HEK293 (cell line): Measurements from ENCODE around the gene TMEM45B.
"Not testable (repeated sequence)": the region's sequence is repeated elsewhere in the genome, so short reads cannot be mapped to it uniquely, and the experiment has no call there.

Source experiments
- CTCF ChIA-PET: fragments of 350-600 bp; formaldehyde crosslinking; extraction: SDS; loops from one replicate; lab custom pipeline; 2021; ENCODE audit warnings: antibody characterized with exemption; lab: Yijun Ruan, JAX
- POLR2A ChIA-PET: fragments of 300-600 bp; formaldehyde crosslinking; extraction: SDS; loops from one replicate; lab custom pipeline; 2020; ENCODE audit warnings: antibody characterized with exemption, inconsistent platforms; lab: Yijun Ruan, JAX
- H3K27ac ChIP-seq: fragments of 200-500 bp; sonication (Bioruptor generic); 2 replicates; pipeline ENCODE4 v1.5.1; 2014; ENCODE audit warnings: low read depth, low read length, control low read depth, inconsistent platforms; ENCODE audit errors: extremely low read depth
- H3K36me3 ChIP-seq, 2 experiments: fragments of 200-500 bp in 1 of 2; sonication (Bioruptor generic) in 1 of 2; 1 replicate in 1 of 2; 2 replicates in 1 of 2; pipeline ENCODE4 v1.5.1; 2014 to 2017; ENCODE audit warnings: inconsistent platforms in 2 of 2, low read length in 2 of 2; ENCODE audit not compliant: control insufficient read depth in 2 of 2, insufficient read depth in 1 of 2
- H3K4me1 ChIP-seq: fragments of 200-500 bp; sonication (Bioruptor generic); 2 replicates; pipeline ENCODE4 v1.5.1; 2014; ENCODE audit warnings: mild to moderate bottlenecking, low read length, inconsistent platforms; ENCODE audit not compliant: control insufficient read depth, insufficient read depth
- H3K4me3 ChIP-seq: 2 replicates; pipeline ENCODE4 v1.5.1; 2011; ENCODE audit warnings: low read depth, mild to moderate bottlenecking, control low read depth, low read length, moderate library complexity
- H3K9me3 ChIP-seq: fragments of 200-500 bp; sonication (Bioruptor generic); 2 replicates; pipeline ENCODE4 v1.5.1; 2014; ENCODE audit warnings: low read depth, low read length, inconsistent platforms; ENCODE audit not compliant: control insufficient read depth, insufficient read depth
- MEIS1 ChIP-seq: sonication (generic); formaldehyde crosslinking; IDR thresholded peaks from 2 replicates; pipeline ENCODE4 v1.8.1; 2022; ENCODE audit warnings: missing genetic modification reagents, mild to moderate bottlenecking, borderline replicate concordance
- SP7 ChIP-seq: fragments of 450-650 bp; formaldehyde crosslinking; IDR thresholded peaks from 2 replicates; pipeline ENCODE4 v1.5.1; 2016; ENCODE audit warnings: missing biosample characterization, missing genetic modification characterization
- ZFHX2 ChIP-seq: fragments of 450-650 bp; formaldehyde crosslinking; conservative IDR thresholded peaks from 2 replicates; pipeline ENCODE4 v1.5.1; 2016; ENCODE audit warnings: missing biosample characterization, missing genetic modification characterization
- ZNF10 ChIP-seq: fragments of 450-650 bp; formaldehyde crosslinking; IDR thresholded peaks from 2 replicates; pipeline ENCODE4 v1.5.1; 2017; ENCODE audit warnings: missing biosample characterization, missing genetic modification characterization
- ZNF175 ChIP-seq: fragments of 450-650 bp; formaldehyde crosslinking; IDR thresholded peaks from 2 replicates; pipeline ENCODE4 v1.5.1; 2016; ENCODE audit warnings: missing biosample characterization, missing genetic modification characterization
- ZNF2 ChIP-seq: fragments of 450-650 bp; formaldehyde crosslinking; IDR thresholded peaks from 2 replicates; pipeline ENCODE4 v1.5.1; 2016; ENCODE audit warnings: missing biosample characterization, missing genetic modification characterization
- ZNF473 ChIP-seq: fragments of 450-650 bp; formaldehyde crosslinking; IDR thresholded peaks from 2 replicates; pipeline ENCODE4 v1.5.1; 2017; ENCODE audit warnings: missing biosample characterization, missing genetic modification characterization
- ZNF549 ChIP-seq: fragments of 450-650 bp; IDR thresholded peaks from 2 replicates; pipeline ENCODE4 v1.5.1; 2018; ENCODE audit warnings: missing biosample characterization, missing genetic modification characterization, mild to moderate bottlenecking, inconsistent platforms, moderate library complexity
- ZNF596 ChIP-seq: fragments of 450-650 bp; IDR thresholded peaks from 2 replicates; pipeline ENCODE4 v1.5.0; 2018; ENCODE audit warnings: missing biosample characterization, mild to moderate bottlenecking, missing genetic modification characterization, moderate library complexity
- ZNF654 ChIP-seq: fragments of 450-650 bp; formaldehyde crosslinking; IDR thresholded peaks from 2 replicates; pipeline ENCODE4 v1.5.1; 2016; ENCODE audit warnings: low read depth, missing biosample characterization, missing genetic modification characterization
- ZNF707 ChIP-seq: fragments of 450-650 bp; formaldehyde crosslinking; IDR thresholded peaks from 2 replicates; pipeline ENCODE4 v1.5.1; 2016; ENCODE audit warnings: missing biosample characterization, missing genetic modification characterization
- TF ChIP-seq, protein P1 (sequence below): fragments of 450-650 bp; IDR thresholded peaks from 2 replicates; pipeline ENCODE4 v1.5.1; 2018; ENCODE audit warnings: missing biosample characterization, missing genetic modification characterization
- TF ChIP-seq, protein P2 (sequence below): fragments of 450-650 bp; formaldehyde crosslinking; IDR thresholded peaks from 2 replicates; pipeline ENCODE4 v1.5.1; 2016; ENCODE audit warnings: missing biosample characterization, missing genetic modification characterization
- TF ChIP-seq, protein P3 (sequence below): fragments of 450-650 bp; formaldehyde crosslinking; IDR thresholded peaks from 2 replicates; pipeline ENCODE4 v1.5.1; 2017; ENCODE audit warnings: missing biosample characterization, missing genetic modification characterization

The TMEM45B gene

DNA sequence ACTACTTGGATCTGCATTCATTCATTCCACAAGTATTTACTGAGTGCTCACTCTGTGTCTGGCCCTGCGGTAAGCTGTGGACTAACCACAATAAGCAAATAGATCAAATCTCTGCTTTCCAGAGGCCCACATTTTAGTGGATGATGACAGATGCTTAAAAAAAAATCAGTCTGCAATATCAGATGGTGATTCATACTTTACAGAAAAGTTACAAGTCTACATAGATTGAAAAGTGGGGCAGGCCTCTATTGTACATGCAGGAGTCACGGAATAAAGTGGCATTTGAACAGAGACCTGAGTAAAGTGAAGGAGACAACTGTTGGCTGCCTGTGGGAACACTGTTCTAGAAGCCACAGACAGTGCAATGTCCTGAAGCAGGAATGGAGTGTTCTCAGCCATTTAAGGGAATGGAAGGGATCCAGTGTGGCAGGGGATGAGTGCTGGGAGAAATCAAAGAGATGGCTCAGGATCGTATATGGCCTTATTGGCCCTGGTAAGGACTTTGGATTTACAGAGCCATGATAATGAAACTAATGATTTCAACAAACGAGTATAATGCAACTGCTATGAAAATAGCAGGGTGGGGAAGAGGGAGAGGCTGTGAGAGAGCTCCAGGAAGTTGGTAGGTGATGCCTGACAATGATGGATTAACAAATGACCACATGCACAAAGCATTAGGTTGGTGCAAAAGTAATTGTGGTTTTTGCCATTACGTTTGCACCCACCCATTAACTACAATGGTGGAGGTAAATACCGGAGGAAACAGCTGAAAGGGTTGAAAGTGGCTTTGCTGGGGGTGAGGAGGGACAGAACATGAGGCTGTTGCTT is 31.1 kb downstream of the TMEM45B start:
- no peak overlapping the region for H3K4me3 ChIP-seq
- CTCF ChIA-PET: no interaction called here
- no peaks in the 10 kb centered on the region for H3K9me3 ChIP-seq
- no peak overlapping the region for H3K27ac ChIP-seq
- H3K36me3 ChIP-seq: no peaks in the 10 kb centered on the region
- POLR2A ChIA-PET: interaction anchor here (1.2 to 1.8 kb wide), 2 partner anchors 16 to 156 kb away, joined by 5 read pairs; partner anchors contain the start of gene PRDM10
- TF ChIP-seq ZNF175 (tag by site-specific recombination): no peak
- TF ChIP-seq MEIS1 (CRISPR knock-in tag): 0 out of 2 replicates have a peak, but pooled peaks have one; percentile 51
- no peak for TF ChIP-seq ZNF654
- TF ChIP-seq ZNF10 (tag by site-specific recombination): no peak
- TF ChIP-seq, protein P1, sequence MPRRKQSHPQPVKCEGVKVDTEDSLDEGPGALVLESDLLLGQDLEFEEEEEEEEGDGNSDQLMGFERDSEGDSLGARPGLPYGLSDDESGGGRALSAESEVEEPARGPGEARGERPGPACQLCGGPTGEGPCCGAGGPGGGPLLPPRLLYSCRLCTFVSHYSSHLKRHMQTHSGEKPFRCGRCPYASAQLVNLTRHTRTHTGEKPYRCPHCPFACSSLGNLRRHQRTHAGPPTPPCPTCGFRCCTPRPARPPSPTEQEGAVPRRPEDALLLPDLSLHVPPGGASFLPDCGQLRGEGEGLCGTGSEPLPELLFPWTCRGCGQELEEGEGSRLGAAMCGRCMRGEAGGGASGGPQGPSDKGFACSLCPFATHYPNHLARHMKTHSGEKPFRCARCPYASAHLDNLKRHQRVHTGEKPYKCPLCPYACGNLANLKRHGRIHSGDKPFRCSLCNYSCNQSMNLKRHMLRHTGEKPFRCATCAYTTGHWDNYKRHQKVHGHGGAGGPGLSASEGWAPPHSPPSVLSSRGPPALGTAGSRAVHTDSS (tag by site-specific recombination): no peak
- no peak for TF ChIP-seq ZNF707 (tag by site-specific recombination)
- no peak for TF ChIP-seq ZNF549 (tag by site-specific recombination)
- no peak for TF ChIP-seq ZNF473 (tag by site-specific recombination)
- peak; percentile 38 for TF ChIP-seq SP7 (tag by site-specific recombination)
- TF ChIP-seq ZNF596 (tag by site-specific recombination): no peak
- TF ChIP-seq, protein P2, sequence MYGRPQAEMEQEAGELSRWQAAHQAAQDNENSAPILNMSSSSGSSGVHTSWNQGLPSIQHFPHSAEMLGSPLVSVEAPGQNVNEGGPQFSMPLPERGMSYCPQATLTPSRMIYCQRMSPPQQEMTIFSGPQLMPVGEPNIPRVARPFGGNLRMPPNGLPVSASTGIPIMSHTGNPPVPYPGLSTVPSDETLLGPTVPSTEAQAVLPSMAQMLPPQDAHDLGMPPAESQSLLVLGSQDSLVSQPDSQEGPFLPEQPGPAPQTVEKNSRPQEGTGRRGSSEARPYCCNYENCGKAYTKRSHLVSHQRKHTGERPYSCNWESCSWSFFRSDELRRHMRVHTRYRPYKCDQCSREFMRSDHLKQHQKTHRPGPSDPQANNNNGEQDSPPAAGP (tag by site-specific recombination): peak; percentile 71
- TF ChIP-seq, all 188 proteins: peak for 3
- H3K4me1 ChIP-seq: no peaks in the 10 kb centered on the region

DNA sequence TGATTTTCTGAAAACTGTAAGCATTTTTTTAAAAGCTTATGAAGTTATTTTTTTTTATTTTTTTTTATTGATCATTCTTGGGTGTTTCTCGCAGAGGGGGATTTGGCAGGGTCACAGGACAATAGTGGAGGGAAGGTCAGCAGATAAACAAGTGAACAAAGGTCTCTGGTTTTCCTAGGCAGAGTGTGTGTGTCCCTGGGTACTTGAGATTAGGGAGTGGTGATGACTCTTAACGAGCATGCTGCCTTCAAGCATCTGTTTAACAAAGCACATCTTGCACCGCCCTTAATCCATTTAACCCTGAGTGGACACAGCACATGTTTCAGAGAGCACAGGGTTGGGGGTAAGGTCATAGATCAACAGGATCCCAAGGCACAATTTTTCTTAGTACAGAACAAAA is 31.7 kb downstream of the TMEM45B start:
- CTCF ChIA-PET: not testable (repeated sequence)
- POLR2A ChIA-PET: interaction anchor here (1.8 kb wide), 1 partner anchor 15 kb away, joined by 5 read pairs; no protein-coding TSS in a partner anchor

DNA sequence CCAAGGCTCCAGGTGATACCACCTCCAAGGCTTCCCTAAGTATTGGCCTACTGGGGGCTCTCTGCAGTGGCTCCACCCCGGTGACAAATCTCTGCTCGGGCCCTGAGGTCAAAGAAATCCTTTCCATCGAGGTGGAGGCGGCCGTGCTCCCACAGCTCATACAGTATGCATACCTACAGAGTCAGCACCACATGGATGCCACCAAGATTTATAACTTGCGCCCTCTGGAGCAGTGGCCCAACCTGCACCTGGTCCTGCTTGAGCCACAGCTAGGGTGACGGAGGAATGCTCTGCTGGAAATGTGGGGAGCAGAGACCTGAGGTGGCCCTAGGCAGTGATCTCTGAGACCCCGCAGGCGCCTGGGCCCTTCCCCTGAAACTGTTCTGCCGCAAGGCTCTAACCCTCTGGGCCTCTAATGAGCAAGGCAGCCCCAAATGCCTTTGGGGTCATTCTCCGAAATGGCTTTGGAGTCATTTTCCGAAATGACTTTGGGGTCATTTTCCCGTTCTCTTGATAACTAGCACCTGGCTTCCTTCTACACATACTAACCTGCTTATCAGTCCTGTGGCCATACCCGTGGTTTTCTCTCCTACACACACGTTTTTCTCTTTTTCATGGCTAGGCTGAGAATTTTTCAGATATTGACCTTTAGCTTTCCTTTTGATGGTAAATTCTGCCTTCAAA is 33.9 kb downstream of the TMEM45B start:
- CTCF ChIA-PET: no interaction called here
- Histone ChIP-seq H3K27ac (no peak overlapping the region), H3K9me3 (no peaks in the 10 kb centered on the region), H3K4me3 (no peak overlapping the region), H3K36me3 (no peaks in the 10 kb centered on the region), H3K4me1 (peaks cover 10% of the 10 kb centered on the region; the same call in 1 of the 2 replicates)
- no peak for TF ChIP-seq ZNF2
- TF ChIP-seq, protein P3, sequence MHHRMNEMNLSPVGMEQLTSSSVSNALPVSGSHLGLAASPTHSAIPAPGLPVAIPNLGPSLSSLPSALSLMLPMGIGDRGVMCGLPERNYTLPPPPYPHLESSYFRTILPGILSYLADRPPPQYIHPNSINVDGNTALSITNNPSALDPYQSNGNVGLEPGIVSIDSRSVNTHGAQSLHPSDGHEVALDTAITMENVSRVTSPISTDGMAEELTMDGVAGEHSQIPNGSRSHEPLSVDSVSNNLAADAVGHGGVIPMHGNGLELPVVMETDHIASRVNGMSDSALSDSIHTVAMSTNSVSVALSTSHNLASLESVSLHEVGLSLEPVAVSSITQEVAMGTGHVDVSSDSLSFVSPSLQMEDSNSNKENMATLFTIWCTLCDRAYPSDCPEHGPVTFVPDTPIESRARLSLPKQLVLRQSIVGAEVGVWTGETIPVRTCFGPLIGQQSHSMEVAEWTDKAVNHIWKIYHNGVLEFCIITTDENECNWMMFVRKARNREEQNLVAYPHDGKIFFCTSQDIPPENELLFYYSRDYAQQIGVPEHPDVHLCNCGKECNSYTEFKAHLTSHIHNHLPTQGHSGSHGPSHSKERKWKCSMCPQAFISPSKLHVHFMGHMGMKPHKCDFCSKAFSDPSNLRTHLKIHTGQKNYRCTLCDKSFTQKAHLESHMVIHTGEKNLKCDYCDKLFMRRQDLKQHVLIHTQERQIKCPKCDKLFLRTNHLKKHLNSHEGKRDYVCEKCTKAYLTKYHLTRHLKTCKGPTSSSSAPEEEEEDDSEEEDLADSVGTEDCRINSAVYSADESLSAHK (tag by site-specific recombination): no peak
- no peak for TF ChIP-seq ZFHX2 (tag by site-specific recombination)
- POLR2A ChIA-PET: no interaction called here

More for the DNA sequence above, 31.7 kb downstream of the TMEM45B start:
- not testable (repeated sequence) for H3K36me3 ChIP-seq, H3K4me1 ChIP-seq, H3K27ac ChIP-seq, H3K9me3 ChIP-seq, H3K4me3 ChIP-seq
